Naive thymus-derived CD8-positive, alpha-beta T cell (primary cell): ENCODE measurements around the gene AFDN. TPM values are rescaled to one million over a fixed set of nuclear protein-coding genes. Genes with fewer than 3 reads are reported as not detected.

Experiments
- ATAC-seq, 2 donors: fragments of 150-1000 bp; cut with Tn5 transposase in 1 of 2; sonication (Bioruptor Pico), chemical (Tn5 transposase) in 1 of 2; 1 replicate in 1 of 2; 2 replicates in 1 of 2; pipeline ENCODE4 v1.10.0; 2021; ENCODE audit warnings: mild to moderate bottlenecking in 2 of 2, moderate library complexity in 2 of 2
- POLR2A ChIA-PET: fragments of 350-600 bp; sonication (Branson Sonifier 250); formaldehyde crosslinking; loops from one replicate; lab custom pipeline; 2021; ENCODE audit warnings: antibody characterized with exemption; lab: Charles Lee
- DNase-seq, 10 donors: peaks; one replicate each; pipeline versions ENCODE4 v3.0.0 to v3.0.0-alpha.2; 2020 to 2022
- H3K27ac Mint-ChIP-seq, 10 donors: one replicate each; pipeline ENCODE4 v1.8.0; 2020 to 2022; ENCODE audit warnings: mild to moderate bottlenecking in 10 of 10, mixed read lengths in 10 of 10, moderate library complexity in 4 of 10, inconsistent platforms in 1 of 10
- H3K27me3 Mint-ChIP-seq, 5 donors: one replicate each; pipeline ENCODE4 v1.8.0; 2021 to 2022; ENCODE audit warnings: mixed read lengths in 5 of 5
- H3K36me3 Mint-ChIP-seq, 3 donors: one replicate each; pipeline ENCODE4 v1.8.0; 2020 to 2022; ENCODE audit warnings: mixed read lengths in 3 of 3, mild to moderate bottlenecking in 2 of 3, inconsistent platforms in 1 of 3
- H3K4me1 Mint-ChIP-seq, 4 donors: one replicate each; pipeline ENCODE4 v1.8.0; 2021 to 2022; ENCODE audit warnings: mixed read lengths in 4 of 4
- H3K4me3 Mint-ChIP-seq, 10 donors: one replicate each; pipeline ENCODE4 v1.8.0; 2020 to 2022; ENCODE audit warnings: mild to moderate bottlenecking in 10 of 10, mixed read lengths in 10 of 10, moderate library complexity in 6 of 10, inconsistent platforms in 1 of 10
- H3K9me3 Mint-ChIP-seq, 9 donors: one replicate each; pipeline ENCODE4 v1.8.0; 2020 to 2022; ENCODE audit warnings: mixed read lengths in 9 of 9, mild to moderate bottlenecking in 3 of 9, inconsistent platforms in 1 of 9, moderate library complexity in 1 of 9
- polyA plus RNA-seq, 3 donors: library from polyadenylated mRNA; unstranded; fragments of 300-500 nt; fragmentation: Illumina TruSeq; gene quantifications; one replicate each; pipeline ENCODE4 v1.2.3, GENCODE V29; 2021
- total RNA-seq, 8 experiments: library from RNA in 2 of 8; stranded (reverse) in 2 of 8; gene quantifications; one replicate each; pipeline ENCODE4 v1.2.3 and lab custom pipeline; 2021 to 2026

Gene AFDN, protein sequence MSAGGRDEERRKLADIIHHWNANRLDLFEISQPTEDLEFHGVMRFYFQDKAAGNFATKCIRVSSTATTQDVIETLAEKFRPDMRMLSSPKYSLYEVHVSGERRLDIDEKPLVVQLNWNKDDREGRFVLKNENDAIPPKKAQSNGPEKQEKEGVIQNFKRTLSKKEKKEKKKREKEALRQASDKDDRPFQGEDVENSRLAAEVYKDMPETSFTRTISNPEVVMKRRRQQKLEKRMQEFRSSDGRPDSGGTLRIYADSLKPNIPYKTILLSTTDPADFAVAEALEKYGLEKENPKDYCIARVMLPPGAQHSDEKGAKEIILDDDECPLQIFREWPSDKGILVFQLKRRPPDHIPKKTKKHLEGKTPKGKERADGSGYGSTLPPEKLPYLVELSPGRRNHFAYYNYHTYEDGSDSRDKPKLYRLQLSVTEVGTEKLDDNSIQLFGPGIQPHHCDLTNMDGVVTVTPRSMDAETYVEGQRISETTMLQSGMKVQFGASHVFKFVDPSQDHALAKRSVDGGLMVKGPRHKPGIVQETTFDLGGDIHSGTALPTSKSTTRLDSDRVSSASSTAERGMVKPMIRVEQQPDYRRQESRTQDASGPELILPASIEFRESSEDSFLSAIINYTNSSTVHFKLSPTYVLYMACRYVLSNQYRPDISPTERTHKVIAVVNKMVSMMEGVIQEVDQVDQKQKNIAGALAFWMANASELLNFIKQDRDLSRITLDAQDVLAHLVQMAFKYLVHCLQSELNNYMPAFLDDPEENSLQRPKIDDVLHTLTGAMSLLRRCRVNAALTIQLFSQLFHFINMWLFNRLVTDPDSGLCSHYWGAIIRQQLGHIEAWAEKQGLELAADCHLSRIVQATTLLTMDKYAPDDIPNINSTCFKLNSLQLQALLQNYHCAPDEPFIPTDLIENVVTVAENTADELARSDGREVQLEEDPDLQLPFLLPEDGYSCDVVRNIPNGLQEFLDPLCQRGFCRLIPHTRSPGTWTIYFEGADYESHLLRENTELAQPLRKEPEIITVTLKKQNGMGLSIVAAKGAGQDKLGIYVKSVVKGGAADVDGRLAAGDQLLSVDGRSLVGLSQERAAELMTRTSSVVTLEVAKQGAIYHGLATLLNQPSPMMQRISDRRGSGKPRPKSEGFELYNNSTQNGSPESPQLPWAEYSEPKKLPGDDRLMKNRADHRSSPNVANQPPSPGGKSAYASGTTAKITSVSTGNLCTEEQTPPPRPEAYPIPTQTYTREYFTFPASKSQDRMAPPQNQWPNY (N-terminal part only)
- total RNA-seq (1 to 10 TPM; 9.4 to 9.6 TPM), polyA plus RNA-seq (1 to 10 TPM in 1 of 3 donors, under 1 TPM in 1, not detected in 1; 0.46 to 1.2 TPM), total RNA-seq (lab: John Stamatoyannopoulos, UW) (4.1 to 40.5 (median 19.3) reads per million in 6 experiments)

DNA sequence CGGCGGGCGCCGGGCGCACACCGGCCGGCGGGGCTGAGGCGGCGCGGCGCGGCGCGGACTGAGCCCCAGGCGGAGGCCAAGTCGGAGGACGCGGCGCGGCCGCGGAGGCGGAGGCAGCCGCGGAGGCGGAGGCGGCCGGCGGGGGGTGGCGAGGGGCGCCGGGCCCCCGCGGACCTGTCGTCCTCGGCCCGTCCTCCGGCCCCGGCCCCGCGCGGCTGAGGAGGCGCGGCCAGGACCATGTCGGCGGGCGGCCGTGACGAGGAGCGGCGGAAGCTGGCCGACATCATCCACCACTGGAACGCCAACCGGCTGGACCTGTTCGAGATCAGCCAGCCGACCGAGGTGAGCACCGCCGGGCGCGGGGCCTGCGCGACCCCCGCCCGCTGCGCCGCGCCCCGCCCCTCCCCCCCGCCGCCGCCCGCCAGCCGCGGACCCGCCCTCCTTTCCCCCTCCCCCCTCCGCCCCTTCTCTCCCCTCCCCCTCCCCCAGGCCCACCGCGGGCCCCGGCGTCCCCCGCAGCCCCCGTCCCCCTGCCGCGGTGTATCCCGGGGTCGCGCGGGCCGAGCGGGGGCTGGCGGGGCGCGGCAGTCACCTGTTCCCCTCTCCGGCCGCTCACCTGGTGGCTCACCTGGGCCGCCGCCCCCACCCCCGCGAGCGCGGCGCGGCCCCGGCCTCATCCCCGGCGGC lies at the start of gene AFDN:
Gene AFDN, plus strand, starts transcription at position 16 of the 687 bp plus-strand sequence. Its CDS starts 222 bp downstream, at position 238.
- DNase-seq, result peak in 1 of 10 donors; percentile 13
- Mint-ChIP-seq H3K9me3 (peaks cover 0 to 35% (median 0%) of the 10 kb centered on the region in 9 donors), H3K27me3 (peaks cover 13 to 66% (median 51%) of the 10 kb centered on the region in 5 donors), H3K27ac (peak within 1 kb of the TSS in 6 of 10 donors; percentile 23 to 80 (median 54)), H3K36me3 (peaks cover 0 to 12% (median 4%) of the 10 kb centered on the region in 3 donors), H3K4me3 (peak within 1 kb of the TSS; percentile 76 to 89 (median 86)), H3K4me1 (peaks cover 10 to 24% (median 23%) of the 10 kb centered on the region in 4 donors)
- POLR2A ChIA-PET, result no interaction called here
- peak; percentile 6 to 31 for ATAC-seq

DNA sequence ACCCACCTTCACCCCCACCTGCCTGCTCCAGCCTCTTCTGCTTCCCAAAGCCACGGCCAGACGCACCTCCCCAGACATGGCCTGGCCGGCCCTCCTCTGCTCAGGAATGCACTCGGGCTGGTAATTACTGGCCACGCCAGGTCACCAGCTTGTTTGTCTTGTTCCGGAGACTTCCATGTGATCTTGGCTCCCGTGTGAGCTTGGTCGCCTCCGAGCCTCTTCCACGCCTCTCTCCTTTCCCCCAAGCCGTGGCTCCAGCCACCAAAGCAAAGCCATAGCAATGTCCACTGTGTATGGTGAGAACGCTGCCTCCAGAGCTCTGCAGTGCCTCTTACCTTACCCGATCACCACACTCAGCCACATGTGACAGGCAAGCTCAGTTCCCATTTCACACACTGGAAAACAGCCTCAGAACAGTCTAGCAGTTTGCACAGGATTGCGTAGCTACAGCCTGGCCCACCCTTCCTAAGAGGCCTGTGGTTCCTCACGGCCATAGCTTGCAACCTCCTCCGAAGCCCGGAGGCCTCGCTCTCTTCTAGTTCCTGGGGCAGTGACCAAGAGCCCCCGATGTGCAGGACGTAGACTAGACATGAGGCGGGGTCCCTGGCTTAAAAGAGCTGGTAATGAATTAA lies 48.1 kb upstream of the AFDN start:
- Mint-ChIP-seq H3K27ac (no peak overlapping the region), H3K9me3 (no peaks in the 10 kb centered on the region), H3K27me3 (peaks cover 0 to 53% (median 10%) of the 10 kb centered on the region in 5 donors), H3K4me1 (peaks cover 0 to 1% (median 0%) of the 10 kb centered on the region in 4 donors), H3K4me3 (no peak overlapping the region), H3K36me3 (no peaks in the 10 kb centered on the region)
- ATAC-seq (no peak), DNase-seq (no peak)
- POLR2A ChIA-PET, result no interaction called here

GRCh38 chr6:167779129-167779992 lies 47.4 kb upstream of the AFDN start:
- H3K36me3 Mint-ChIP-seq, result no peaks in the 10 kb centered on the region
- no peak overlapping the region for H3K27ac Mint-ChIP-seq
- peaks cover 0 to 1% (median 0%) of the 10 kb centered on the region in 4 donors for H3K4me1 Mint-ChIP-seq
- POLR2A ChIA-PET, result no interaction called here
- H3K27me3 Mint-ChIP-seq, result peaks cover 0 to 53% (median 10%) of the 10 kb centered on the region in 5 donors
- DNase-seq, result no peak
- H3K4me3 Mint-ChIP-seq, result no peak overlapping the region
- no peak for ATAC-seq
- H3K9me3 Mint-ChIP-seq, result no peaks in the 10 kb centered on the region

DNA sequence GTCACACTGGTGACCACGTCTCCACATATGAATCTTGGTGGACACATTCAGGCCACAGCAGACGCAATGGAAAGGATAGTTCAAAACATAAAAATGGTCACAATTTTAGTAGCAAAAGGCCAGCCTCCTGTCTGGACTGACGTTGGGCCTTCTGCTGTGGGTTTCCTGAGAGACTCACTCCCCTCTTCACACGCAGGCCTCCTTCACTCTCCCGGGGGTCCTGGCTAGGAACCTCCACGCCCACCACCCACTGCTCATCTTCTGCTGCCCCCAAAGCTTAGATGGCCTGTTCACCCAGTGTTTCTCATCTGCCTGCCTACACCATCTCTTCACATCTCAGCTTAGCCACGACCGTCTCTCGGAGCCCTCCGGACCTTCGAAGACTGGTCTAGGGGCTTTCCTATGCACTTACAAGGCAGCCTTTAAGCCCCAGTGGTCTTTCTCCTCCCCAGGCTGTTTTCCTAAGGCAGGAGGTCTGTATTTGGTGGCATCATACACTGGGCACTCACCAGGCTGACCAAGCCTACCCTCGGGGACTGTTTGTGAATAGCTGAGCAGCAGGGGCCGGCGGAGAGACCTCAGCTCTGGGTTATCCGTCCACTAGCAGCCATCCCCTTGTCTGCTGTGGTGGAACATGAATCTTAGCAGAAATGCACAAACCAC lies 46.6 kb upstream of the AFDN start:
- no peaks in the 10 kb centered on the region for H3K36me3 Mint-ChIP-seq
- no peak overlapping the region for H3K27ac Mint-ChIP-seq
- no peaks in the 10 kb centered on the region for H3K9me3 Mint-ChIP-seq
- no peak for ATAC-seq
- POLR2A ChIA-PET, result no interaction called here
- H3K27me3 Mint-ChIP-seq, result peaks cover 0 to 50% (median 10%) of the 10 kb centered on the region in 5 donors
- no peak for DNase-seq
- H3K4me1 Mint-ChIP-seq, result peaks cover 0 to 1% (median 0%) of the 10 kb centered on the region in 4 donors
- H3K4me3 Mint-ChIP-seq, result no peak overlapping the region

- Mint-ChIP-seq H3K27ac (no peak overlapping the region), H3K4me1 (peaks cover 0 to 1% (median 0%) of the 10 kb centered on the region in 4 donors), H3K4me3 (no peak overlapping the region), H3K27me3 (peaks cover 0 to 39% (median 12%) of the 10 kb centered on the region in 5 donors), H3K36me3 (no peaks in the 10 kb centered on the region), H3K9me3 (no peaks in the 10 kb centered on the region)
- ATAC-seq (no peak), DNase-seq (no peak)
- POLR2A ChIA-PET, result no interaction called here
These were observed 45.5 kb upstream of the AFDN start for GRCh38 chr6:167781066-167781767.

DNA sequence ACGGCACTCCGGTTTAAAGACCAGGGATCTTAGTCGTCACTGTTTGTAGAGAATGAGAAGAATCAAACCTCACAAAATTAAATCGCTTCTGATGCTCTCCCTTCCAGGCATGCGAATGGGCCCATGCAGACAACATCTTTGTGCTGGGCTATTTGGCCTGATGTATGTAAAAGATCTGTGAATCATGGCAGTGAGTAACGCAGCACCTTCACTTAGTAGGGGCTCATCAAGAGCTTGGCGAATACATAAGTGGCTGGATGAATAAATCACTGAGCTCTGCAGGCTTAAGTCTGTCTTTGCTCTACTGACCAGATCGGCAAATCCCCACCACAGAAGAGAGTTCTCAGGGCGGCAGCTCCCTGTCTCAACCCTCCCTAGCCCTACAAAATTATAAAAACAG lies 44.8 kb upstream of the AFDN start:
- H3K4me1 Mint-ChIP-seq, result peaks cover 0 to 1% (median 0%) of the 10 kb centered on the region in 4 donors
- H3K27ac Mint-ChIP-seq, result no peak overlapping the region
- no peaks in the 10 kb centered on the region for H3K36me3 Mint-ChIP-seq
- H3K4me3 Mint-ChIP-seq, result no peak overlapping the region
- ATAC-seq, result no peak
- no peaks in the 10 kb centered on the region for H3K9me3 Mint-ChIP-seq
- H3K27me3 Mint-ChIP-seq, result peaks cover 0 to 32% (median 12%) of the 10 kb centered on the region in 5 donors
- DNase-seq, result no peak
- POLR2A ChIA-PET, result no interaction called here

GRCh38 chr6:167782698-167783517 lies 43.8 kb upstream of the AFDN start:
- Mint-ChIP-seq H3K27ac (no peak overlapping the region), H3K9me3 (no peaks in the 10 kb centered on the region), H3K4me1 (no peaks in the 10 kb centered on the region), H3K4me3 (no peak overlapping the region), H3K27me3 (peaks cover 0 to 22% (median 11%) of the 10 kb centered on the region in 5 donors), H3K36me3 (no peaks in the 10 kb centered on the region)
- POLR2A ChIA-PET, result no interaction called here
- no peak for ATAC-seq
- DNase-seq, result no peak

GRCh38 chr6:167786853-167787675 lies 39.6 kb upstream of the AFDN start:
- peaks cover 1 to 15% (median 9%) of the 10 kb centered on the region in 5 donors for H3K27me3 Mint-ChIP-seq
- no peak for ATAC-seq
- no peak overlapping the region for H3K27ac Mint-ChIP-seq
- no peaks in the 10 kb centered on the region for H3K9me3 Mint-ChIP-seq
- H3K4me1 Mint-ChIP-seq, result peaks cover 0 to 2% (median under 1%) of the 10 kb centered on the region in 4 donors
- H3K4me3 Mint-ChIP-seq, result no peak overlapping the region
- POLR2A ChIA-PET, result no interaction called here
- DNase-seq, result no peak
- H3K36me3 Mint-ChIP-seq, result no peaks in the 10 kb centered on the region
